Astrocyte (in vitro differentiated cells and primary cell): ENCODE data around the gene C11orf58. TPM values are rescaled to one million over a fixed set of nuclear protein-coding genes. Genes with fewer than 3 reads are reported as not detected.

ENCODE experiments used
- DNase-seq: peaks from one replicate; pipeline ENCODE4 v3.0.0-alpha.2; 2010; ENCODE audit warnings: low read depth
- FAIRE-seq: peaks from 2 replicates; lab custom pipeline; 2011; peaks lifted over from hg19 to GRCh38; lab: Jason Lieb, UNC
- H2AFZ ChIP-seq: 2 replicates; pipeline ENCODE4 v1.6.0; 2012; ENCODE audit warnings: low read depth, low read length, inconsistent platforms
- H3K27ac ChIP-seq: 2 replicates; pipeline ENCODE4 v1.5.1; 2011; ENCODE audit warnings: low read depth, low read length, inconsistent platforms
- H3K27me3 ChIP-seq: 2 replicates; pipeline ENCODE4 v1.6.0; 2011; ENCODE audit warnings: low read length, inconsistent platforms; ENCODE audit not compliant: insufficient read depth
- H3K36me3 ChIP-seq: 2 replicates; pipeline ENCODE4 v1.5.1; 2011; ENCODE audit warnings: low read length, inconsistent platforms; ENCODE audit not compliant: insufficient read depth
- H3K4me1 ChIP-seq: 2 replicates; pipeline ENCODE4 v1.5.1; 2011; ENCODE audit warnings: low read length, inconsistent platforms; ENCODE audit not compliant: insufficient read depth
- H3K4me2 ChIP-seq: 2 replicates; pipeline ENCODE4 v1.6.0; 2012; ENCODE audit warnings: low read length, inconsistent platforms
- H3K4me3 ChIP-seq: 2 replicates; pipeline ENCODE4 v1.5.1; 2011; ENCODE audit warnings: low read depth, mild to moderate bottlenecking, low read length, inconsistent platforms; ENCODE audit not compliant: insufficient read depth
- H3K79me2 ChIP-seq: 2 replicates; pipeline ENCODE4 v1.6.0; 2012; ENCODE audit warnings: mild to moderate bottlenecking, low read length, inconsistent platforms; ENCODE audit not compliant: insufficient read depth
- H3K9ac ChIP-seq: 2 replicates; pipeline ENCODE4 v1.6.0; 2012; ENCODE audit warnings: mild to moderate bottlenecking, low read length, inconsistent platforms
- H3K9me3 ChIP-seq: 2 replicates; pipeline ENCODE4 v1.5.1; 2012; ENCODE audit warnings: low read depth, mild to moderate bottlenecking, low read length, inconsistent platforms; ENCODE audit not compliant: insufficient read depth
- H4K20me1 ChIP-seq: 2 replicates; pipeline ENCODE4 v1.6.0; 2012; ENCODE audit warnings: low read length, inconsistent platforms; ENCODE audit not compliant: insufficient read depth
- H3K27ac Mint-ChIP-seq: one replicate; pipeline ENCODE4 v1.8.0; 2021; ENCODE audit warnings: mild to moderate bottlenecking, mixed read lengths; ENCODE audit not compliant: unreplicated experiment
- H3K27me3 Mint-ChIP-seq: one replicate; pipeline ENCODE4 v1.8.0; 2021; ENCODE audit warnings: low read depth, mixed read lengths; ENCODE audit not compliant: unreplicated experiment
- H3K36me3 Mint-ChIP-seq: one replicate; pipeline ENCODE4 v1.8.0; 2021; ENCODE audit warnings: low read depth, mixed read lengths; ENCODE audit not compliant: unreplicated experiment
- H3K4me1 Mint-ChIP-seq: one replicate; pipeline ENCODE4 v1.8.0; 2021; ENCODE audit warnings: low read depth, mixed read lengths; ENCODE audit not compliant: unreplicated experiment
- H3K4me3 Mint-ChIP-seq: one replicate; pipeline ENCODE4 v1.8.0; 2021; ENCODE audit warnings: mild to moderate bottlenecking, moderate library complexity, mixed read lengths; ENCODE audit not compliant: unreplicated experiment
- H3K9me3 Mint-ChIP-seq: one replicate; pipeline ENCODE4 v1.8.0; 2021; ENCODE audit warnings: mild to moderate bottlenecking, mixed read lengths; ENCODE audit not compliant: unreplicated experiment
- EZH2 ChIP-seq: IDR thresholded peaks from 2 replicates; pipeline ENCODE4 v1.6.1; 2012; ENCODE audit warnings: mild to moderate bottlenecking, low read length, inconsistent platforms; ENCODE audit not compliant: insufficient read depth
- total RNA-seq: library from RNA; stranded (reverse); gene quantifications from 2 replicates; pipeline ENCODE4 v1.2.1, GENCODE V29; 2021
- TF ChIP-seq, protein P1 (sequence below): IDR thresholded peaks from 2 replicates; pipeline ENCODE4 v1.5.1; 2011; ENCODE audit warnings: low read depth, mild to moderate bottlenecking, inconsistent platforms, low read length, moderate library complexity; ENCODE audit not compliant: insufficient read depth

C11orf58 gene
- total RNA-seq, 1 donor from 2014 or later = 159 TPM

DNA sequence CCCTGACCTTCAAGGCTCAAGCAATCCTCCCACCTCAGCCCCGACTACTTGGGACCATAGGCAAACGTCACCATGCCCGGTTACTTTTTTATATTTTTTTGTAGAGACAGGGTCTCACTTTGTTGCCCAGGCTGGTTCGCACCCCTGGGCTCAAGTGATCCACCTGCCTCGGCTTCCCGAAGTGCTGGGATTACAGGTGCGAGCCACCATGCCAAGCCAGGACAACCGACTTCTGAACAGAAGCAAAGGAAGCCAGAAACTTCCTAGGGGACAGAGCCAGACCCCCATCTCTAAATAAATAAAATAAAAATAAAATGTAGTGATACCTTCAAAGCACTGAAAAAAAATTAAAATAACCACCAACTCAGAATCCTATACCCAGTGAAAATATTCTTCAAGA lies 26.4 kb downstream of the C11orf58 start:
- Histone ChIP-seq H3K4me3 (no peak overlapping the region), H3K4me1 (peaks cover 8% of the 10 kb centered on the region), H3K4me2 (no peak overlapping the region), H3K27ac (no peak overlapping the region), H3K36me3 (no peaks in the 10 kb centered on the region), H2AFZ (no peak overlapping the region), H3K79me2 (no peaks in the 10 kb centered on the region), H3K9ac (no peak overlapping the region), H4K20me1 (no peaks in the 10 kb centered on the region), H3K27me3 (no peaks in the 10 kb centered on the region), H3K9me3 (no peaks in the 10 kb centered on the region)
- FAIRE-seq (no peak), DNase-seq (no peak)
- no peak overlapping the region for H3K27ac Mint-ChIP-seq
- TF ChIP-seq, protein P1, sequence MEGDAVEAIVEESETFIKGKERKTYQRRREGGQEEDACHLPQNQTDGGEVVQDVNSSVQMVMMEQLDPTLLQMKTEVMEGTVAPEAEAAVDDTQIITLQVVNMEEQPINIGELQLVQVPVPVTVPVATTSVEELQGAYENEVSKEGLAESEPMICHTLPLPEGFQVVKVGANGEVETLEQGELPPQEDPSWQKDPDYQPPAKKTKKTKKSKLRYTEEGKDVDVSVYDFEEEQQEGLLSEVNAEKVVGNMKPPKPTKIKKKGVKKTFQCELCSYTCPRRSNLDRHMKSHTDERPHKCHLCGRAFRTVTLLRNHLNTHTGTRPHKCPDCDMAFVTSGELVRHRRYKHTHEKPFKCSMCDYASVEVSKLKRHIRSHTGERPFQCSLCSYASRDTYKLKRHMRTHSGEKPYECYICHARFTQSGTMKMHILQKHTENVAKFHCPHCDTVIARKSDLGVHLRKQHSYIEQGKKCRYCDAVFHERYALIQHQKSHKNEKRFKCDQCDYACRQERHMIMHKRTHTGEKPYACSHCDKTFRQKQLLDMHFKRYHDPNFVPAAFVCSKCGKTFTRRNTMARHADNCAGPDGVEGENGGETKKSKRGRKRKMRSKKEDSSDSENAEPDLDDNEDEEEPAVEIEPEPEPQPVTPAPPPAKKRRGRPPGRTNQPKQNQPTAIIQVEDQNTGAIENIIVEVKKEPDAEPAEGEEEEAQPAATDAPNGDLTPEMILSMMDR = no peak
- TF ChIP-seq EZH2 = no peak
- no peaks in the 10 kb centered on the region for H3K36me3 Mint-ChIP-seq
- H3K4me1 Mint-ChIP-seq = peaks cover 14% of the 10 kb centered on the region
- H3K4me3 Mint-ChIP-seq = no peak overlapping the region
- no peaks in the 10 kb centered on the region for H3K9me3 Mint-ChIP-seq
- peaks cover 2% of the 10 kb centered on the region for H3K27me3 Mint-ChIP-seq

DNA sequence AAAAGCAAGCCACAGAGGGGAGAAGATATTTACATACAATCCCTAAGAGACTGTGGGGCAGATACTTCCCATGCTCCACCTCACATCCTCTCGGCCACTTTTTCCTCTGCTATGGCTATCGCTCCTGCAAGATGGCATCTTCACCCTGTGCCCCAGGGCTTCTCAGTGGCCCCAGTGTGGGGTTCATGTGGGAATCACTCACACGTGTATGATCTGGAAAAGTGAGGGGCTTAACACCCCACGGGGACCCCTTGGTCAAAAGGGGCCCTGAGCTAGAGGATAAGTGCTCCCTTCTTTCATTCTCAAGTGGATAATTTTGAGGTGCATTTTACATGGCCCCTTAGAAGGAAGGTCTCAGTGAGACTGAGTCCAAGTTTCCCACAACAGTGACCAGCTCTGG lies 28.7 kb downstream of the C11orf58 start:
- FAIRE-seq (no peak), DNase-seq (no peak)
- Histone ChIP-seq H3K9me3 (no peaks in the 10 kb centered on the region), H3K79me2 (no peaks in the 10 kb centered on the region), H3K9ac (no peak overlapping the region), H3K36me3 (no peaks in the 10 kb centered on the region), H3K27ac (no peak overlapping the region), H3K4me3 (no peak overlapping the region), H2AFZ (no peak overlapping the region), H3K4me1 (peaks cover 4% of the 10 kb centered on the region), H4K20me1 (no peaks in the 10 kb centered on the region), H3K4me2 (no peak overlapping the region), H3K27me3 (peaks cover 3% of the 10 kb centered on the region)
- no peak overlapping the region for H3K4me3 Mint-ChIP-seq
- no peak overlapping the region for H3K27ac Mint-ChIP-seq
- no peaks in the 10 kb centered on the region for H3K9me3 Mint-ChIP-seq
- H3K4me1 Mint-ChIP-seq = peaks cover 5% of the 10 kb centered on the region
- H3K27me3 Mint-ChIP-seq = peaks cover 2% of the 10 kb centered on the region
- no peaks in the 10 kb centered on the region for H3K36me3 Mint-ChIP-seq
- TF ChIP-seq, protein P1 = no peak
- no peak for TF ChIP-seq EZH2

DNA sequence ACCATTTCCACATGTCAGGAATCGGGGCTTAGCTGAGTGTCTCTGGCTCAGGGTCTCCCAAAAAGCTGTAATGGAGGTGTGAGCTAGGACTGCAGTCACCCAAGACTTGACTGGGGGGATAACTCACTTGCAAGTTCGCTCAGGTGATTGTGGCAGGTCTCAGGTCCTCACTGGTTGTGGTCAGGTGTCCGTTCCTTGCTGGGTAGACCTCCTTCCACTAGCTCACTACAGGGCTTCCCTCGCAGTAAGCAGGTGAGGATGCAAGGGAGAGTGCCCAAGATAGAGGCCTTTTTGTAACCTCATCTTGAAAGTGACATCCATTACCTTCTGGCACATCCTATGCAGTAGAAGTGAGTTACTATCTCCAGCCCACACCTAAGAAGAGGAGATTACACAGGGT lies 29.5 kb downstream of the C11orf58 start:
- FAIRE-seq (no peak), DNase-seq (no peak)
- TF ChIP-seq, protein P1 = no peak
- TF ChIP-seq EZH2 = no peak
- H2AFZ ChIP-seq = no peak overlapping the region
- H3K27me3 Mint-ChIP-seq = peaks cover 2% of the 10 kb centered on the region
- H3K36me3 ChIP-seq = no peaks in the 10 kb centered on the region
- no peak overlapping the region for H3K4me3 Mint-ChIP-seq
- H3K36me3 Mint-ChIP-seq = no peaks in the 10 kb centered on the region
- no peak overlapping the region for H3K4me2 ChIP-seq
- H3K4me1 Mint-ChIP-seq = peaks cover 1% of the 10 kb centered on the region
- H3K27ac ChIP-seq = no peak overlapping the region
- no peaks in the 10 kb centered on the region for H4K20me1 ChIP-seq
- peaks cover 6% of the 10 kb centered on the region for H3K27me3 ChIP-seq
- H3K27ac Mint-ChIP-seq = no peak overlapping the region
- no peaks in the 10 kb centered on the region for H3K9me3 Mint-ChIP-seq
- no peak overlapping the region for H3K9ac ChIP-seq
- H3K4me3 ChIP-seq = no peak overlapping the region
- no peaks in the 10 kb centered on the region for H3K4me1 ChIP-seq
- H3K79me2 ChIP-seq = no peaks in the 10 kb centered on the region
- no peaks in the 10 kb centered on the region for H3K9me3 ChIP-seq
